Measurements from ENCODE around the gene BLNK.

Gene BLNK

GRCh38 chr10:96269438-96270300 is 1.7 kb downstream of the BLNK start:
- no peak for DNase-seq (ENCODE audit: low read depth)
- no peak overlapping the region for H3K4me3 ChIP-seq (replicated peaks; ENCODE audit: low read depth, low read length)
- TF ChIP-seq CTCF (IDR thresholded peaks at IDR 0.05; ENCODE audit: low read length, missing control alignments), result no peak

- TF ChIP-seq CTCF (IDR thresholded peaks at IDR 0.05; ENCODE audit: low read length, missing control alignments), result no peak
- no peak overlapping the region for H3K4me3 ChIP-seq (replicated peaks; ENCODE audit: low read depth, low read length)
- no peak for DNase-seq (ENCODE audit: low read depth)
Measured at GRCh38 chr10:96268341-96268909, 2.9 kb downstream of the BLNK start.

- H3K4me3 ChIP-seq (replicated peaks; ENCODE audit: low read depth, low read length), result no peak overlapping the region
- DNase-seq (ENCODE audit: low read depth), result no peak
- no peak for TF ChIP-seq CTCF (IDR thresholded peaks at IDR 0.05; ENCODE audit: low read length, missing control alignments)
Measured at GRCh38 chr10:96267234-96267705, 4.1 kb downstream of the BLNK start.

GRCh38 chr10:96266118-96266770 is 5.1 kb downstream of the BLNK start:
- no peak for DNase-seq (ENCODE audit: low read depth)
- no peak for TF ChIP-seq CTCF (IDR thresholded peaks at IDR 0.05; ENCODE audit: low read length, missing control alignments)
- H3K4me3 ChIP-seq (replicated peaks; ENCODE audit: low read depth, low read length), result no peak overlapping the region

GRCh38 chr10:96264938-96265337 is 6.4 kb downstream of the BLNK start:
- no peak for TF ChIP-seq CTCF (IDR thresholded peaks at IDR 0.05; ENCODE audit: low read length, missing control alignments)
- no peak overlapping the region for H3K4me3 ChIP-seq (replicated peaks; ENCODE audit: low read depth, low read length)
- no peak for DNase-seq (ENCODE audit: low read depth)

GRCh38 chr10:96263669-96264068 is 7.7 kb downstream of the BLNK start:
- DNase-seq (ENCODE audit: low read depth), result no peak
- no peak for TF ChIP-seq CTCF (IDR thresholded peaks at IDR 0.05; ENCODE audit: low read length, missing control alignments)
- H3K4me3 ChIP-seq (replicated peaks; ENCODE audit: low read depth, low read length), result no peak overlapping the region
